ENCODE data around the gene ALG2. TPM values are rescaled to one million over a fixed set of nuclear protein-coding genes. Genes with fewer than 3 reads are reported as not detected.

Gene ALG2
- total RNA-seq, 1 donor = 27.5 TPM

- DNase-seq (ENCODE audit: low read depth in 2 of 3, low spot score in 2 of 3) = no peak
Measured at GRCh38 chr9:99173570-99174504, 47.9 kb downstream of the ALG2 start.

DNA sequence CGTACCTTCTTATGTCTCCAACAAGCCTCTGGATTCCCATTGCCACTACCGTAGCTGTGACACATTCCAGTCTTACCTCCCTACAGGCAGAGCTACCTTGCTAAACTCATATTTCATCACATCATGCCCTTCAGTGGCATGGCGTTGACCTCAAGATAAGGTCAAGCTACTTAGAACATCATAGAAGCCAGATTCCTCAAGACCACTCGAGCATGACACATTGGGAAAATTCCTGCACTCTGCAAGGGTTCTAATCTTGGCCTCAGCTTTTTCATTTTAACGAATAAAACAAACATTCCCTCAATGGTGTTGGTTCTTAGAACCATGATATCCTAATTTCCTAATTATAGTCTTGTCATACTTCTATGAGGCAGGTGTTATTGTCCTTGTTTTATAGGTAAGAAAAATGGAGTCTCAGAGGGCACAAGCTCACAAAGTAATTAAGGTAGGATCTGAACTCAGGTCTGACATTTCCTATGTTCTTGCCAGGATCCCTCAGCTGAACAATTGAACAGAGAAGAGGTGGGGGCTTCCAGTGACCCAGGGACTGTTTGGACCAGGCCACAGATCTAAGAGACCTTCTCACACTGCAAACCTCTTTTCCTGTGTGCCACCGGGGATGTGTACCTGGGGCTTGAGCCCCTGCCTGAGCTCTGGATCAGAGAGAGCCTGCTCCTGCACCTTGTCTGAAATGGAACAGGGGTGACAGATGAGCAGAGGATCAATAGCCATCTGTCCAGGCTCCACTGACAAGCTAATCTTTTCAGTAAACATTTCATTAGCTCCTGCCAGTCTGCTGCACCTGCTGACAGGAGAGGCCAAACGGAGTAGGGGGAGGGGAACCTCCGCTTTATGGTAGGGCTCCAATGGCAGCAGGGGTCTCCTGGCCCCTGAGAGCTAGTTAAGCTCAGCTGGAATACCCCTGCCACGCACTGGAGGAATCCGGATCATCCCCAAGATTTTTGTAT lies 49.3 kb downstream of the ALG2 start:
- DNase-seq (ENCODE audit: low read depth in 2 of 3, low spot score in 2 of 3) = no peak

GRCh38 chr9:99171225-99172123 lies 50.3 kb downstream of the ALG2 start:
- DNase-seq (ENCODE audit: low read depth in 2 of 3, low spot score in 2 of 3) = no peak

- DNase-seq (ENCODE audit: low read depth in 2 of 3, low spot score in 2 of 3) = no peak
Measured at GRCh38 chr9:99169982-99170761, 51.6 kb downstream of the ALG2 start.

- no peak for DNase-seq (ENCODE audit: low read depth in 2 of 3, low spot score in 2 of 3)
Measured at GRCh38 chr9:99169086-99169485, 52.7 kb downstream of the ALG2 start.

- peak in 2 of 3 donors; percentile 29 to 61 for DNase-seq (ENCODE audit: low read depth in 2 of 3, low spot score in 2 of 3)
Measured at GRCh38 chr9:99167694-99168093, 54.0 kb downstream of the ALG2 start.

- DNase-seq (ENCODE audit: low read depth in 2 of 3, low spot score in 2 of 3) = no peak
Measured at GRCh38 chr9:99167119-99167518, 54.6 kb downstream of the ALG2 start.

Small RNA genes within 50 kb of the gene (small RNA-seq; reads per million reads assigned to genes)
- gene RN7SL794P = not detected

Other genes with a start within 250 kb of the ALG2 start
- gene TGFBR1, start 116.8 kb downstream of the ALG2 start, total RNA-seq = 15.3 TPM
- gene SEC61B, start 340 bp upstream of the ALG2 start, total RNA-seq = 88.1 TPM

All from hematopoietic multipotent progenitor cell (in vitro differentiated cells).